Liver (tissue), 9 donors: Measurements from ENCODE around the gene SGMS1. TPM values are rescaled to one million over a fixed set of nuclear protein-coding genes. Genes with fewer than 3 reads are reported as not detected.
A peak's percentile ranks its signal among the peaks of the same experiment; 100 is the strongest.

Source experiments
- DNase-seq: peaks from one replicate; pipeline ENCODE4 v3.0.0-alpha.2; 2017; ENCODE audit warnings: low spot score
- H3K27ac ChIP-seq, 2 donors: one replicate each; pipeline ENCODE4 v1.7.0; 2013; ENCODE audit warnings: inconsistent platforms in 2 of 2, low read length in 2 of 2, control low read depth in 1 of 2, low read depth in 1 of 2, mild to moderate bottlenecking in 1 of 2
- H3K27me3 ChIP-seq, 4 donors: one replicate each; pipeline versions ENCODE4 v1.6.1 to v1.7.0; 2013; ENCODE audit warnings: low read length in 3 of 4, inconsistent platforms in 1 of 4, mild to moderate bottlenecking in 1 of 4, moderate library complexity in 1 of 4; ENCODE audit not compliant: control insufficient read depth in 4 of 4, insufficient read depth in 4 of 4
- H3K36me3 ChIP-seq, 4 donors: one replicate each; pipeline versions ENCODE4 v1.6.1 to v1.7.0; 2013; ENCODE audit warnings: low read length in 3 of 4, mild to moderate bottlenecking in 3 of 4, low read depth in 1 of 4, moderate library complexity in 1 of 4; ENCODE audit not compliant: control insufficient read depth in 4 of 4, insufficient read depth in 3 of 4
- H3K4me1 ChIP-seq, 4 donors: one replicate each; pipeline versions ENCODE4 v1.6.1 to v1.7.0; 2013; ENCODE audit warnings: low read length in 3 of 4, mild to moderate bottlenecking in 3 of 4, moderate library complexity in 1 of 4; ENCODE audit not compliant: control insufficient read depth in 4 of 4, insufficient read depth in 4 of 4
- H3K4me3 ChIP-seq, 3 donors: one replicate each; pipeline versions ENCODE4 v1.6.1 to v1.7.0; 2013; ENCODE audit warnings: low read length in 3 of 3, control low read depth in 1 of 3, low read depth in 1 of 3, mild to moderate bottlenecking in 1 of 3
- H3K9ac ChIP-seq, 2 donors: one replicate each; pipeline ENCODE4 v1.7.0; 2013; ENCODE audit warnings: low read length in 2 of 2, mild to moderate bottlenecking in 2 of 2, moderate library complexity in 2 of 2, control low read depth in 1 of 2, low read depth in 1 of 2
- H3K9me3 ChIP-seq, 4 donors: one replicate each; pipeline versions ENCODE4 v1.6.1 to v1.7.0; 2013; ENCODE audit warnings: low read length in 3 of 4; ENCODE audit not compliant: control insufficient read depth in 4 of 4
- GABPA ChIP-seq, 2 donors: IDR thresholded peaks in 1 of 2; conservative IDR thresholded peaks in 1 of 2; 2 replicates each; pipeline ENCODE4 v1.6.1; 2016; ENCODE audit warnings: antibody characterized with exemption in 2 of 2, mild to moderate bottlenecking in 1 of 2, moderate library complexity in 1 of 2
- HNF4A ChIP-seq, 2 donors: conservative IDR thresholded peaks; 2 replicates each; pipeline ENCODE4 v1.6.1; 2016; ENCODE audit warnings: antibody characterized with exemption in 2 of 2, mild to moderate bottlenecking in 2 of 2
- HNF4G ChIP-seq: IDR thresholded peaks from 2 replicates; pipeline ENCODE4 v1.6.1; 2016; ENCODE audit warnings: antibody characterized with exemption
- JUND ChIP-seq, 2 donors: IDR thresholded peaks; 2 replicates each; pipeline ENCODE4 v1.6.1; 2016; ENCODE audit warnings: antibody characterized with exemption in 2 of 2
- NR2F2 ChIP-seq: IDR thresholded peaks from 2 replicates; pipeline ENCODE4 v1.6.1; 2016; ENCODE audit warnings: antibody characterized with exemption
- RAD21 ChIP-seq, 2 donors: IDR thresholded peaks; 2 replicates each; pipeline ENCODE4 v1.6.1; 2016; ENCODE audit warnings: antibody characterized with exemption in 2 of 2, mild to moderate bottlenecking in 2 of 2
- RXRA ChIP-seq, 2 donors: IDR thresholded peaks; 2 replicates each; pipeline ENCODE4 v1.6.1; 2017 to 2018; ENCODE audit warnings: antibody characterized with exemption in 2 of 2, mild to moderate bottlenecking in 1 of 2
- TAF1 ChIP-seq: conservative IDR thresholded peaks from 2 replicates; pipeline ENCODE4 v1.6.1; 2016; ENCODE audit warnings: antibody characterized with exemption, mild to moderate bottlenecking
- YY1 ChIP-seq: IDR thresholded peaks from 2 replicates; pipeline ENCODE4 v1.6.1; 2016; ENCODE audit warnings: antibody characterized with exemption, mild to moderate bottlenecking
- WGBS: extraction: QIAGEN DNeasy Blood & Tissue Kit; methylation state at CpG from one replicate; pipeline ENCODE4 v1.1.7; 2013; 5-methylcytosine and 5-hydroxymethylcytosine counted together
- polyA plus RNA-seq, 2 donors: library from polyadenylated mRNA; stranded (reverse) in 1 of 2; unstranded in 1 of 2; fragments of 200-250 nt in 1 of 2; fragments of >200 nt in 1 of 2; fragmentation: Nextera tagmentation in 1 of 2; extraction: Ambion mirVana in 1 of 2; gene quantifications; one replicate each; pipeline versions ENCODE4 v1.2.1 to v1.2.3, GENCODE V29; 2013 to 2015
- total RNA-seq, 2 donors: library from RNA; depleted of rRNA; stranded (reverse); fragments of >200 nt; gene quantifications; one replicate each; pipeline ENCODE4 v1.2.3, GENCODE V29; 2014
- TF ChIP-seq, protein P1 (sequence below): IDR thresholded peaks from 2 replicates; pipeline ENCODE4 v1.6.1; 2016; ENCODE audit warnings: antibody characterized with exemption
- TF ChIP-seq, protein P2 (sequence below): IDR thresholded peaks from 2 replicates; pipeline ENCODE4 v1.6.1; 2016; ENCODE audit warnings: antibody characterized with exemption
- TF ChIP-seq, protein P3 (sequence below): fragments of 150-350 bp; IDR thresholded peaks from 2 replicates; pipeline ENCODE4 v1.5.1; 2017; ENCODE audit warnings: improper control_type of control experiment, low read depth, low read length; ENCODE audit not compliant: missing input control
- TF ChIP-seq, protein P4 (sequence below): IDR thresholded peaks from 2 replicates; pipeline ENCODE4 v1.6.1; 2016; ENCODE audit warnings: antibody characterized with exemption, mild to moderate bottlenecking
- TF ChIP-seq, protein P5 (sequence below): IDR thresholded peaks from 2 replicates; pipeline ENCODE4 v1.6.1; 2016; ENCODE audit warnings: antibody characterized with exemption
- donor health status: healthy.
- donor health status: healthy.
- donor health status: healthy.
- donor health status: healthy.
- donor health status: healthy.

SGMS1 gene
- total and polyA plus RNA-seq, 4 donors: 6.8 to 98.2 (median 21.1) TPM

DNA sequence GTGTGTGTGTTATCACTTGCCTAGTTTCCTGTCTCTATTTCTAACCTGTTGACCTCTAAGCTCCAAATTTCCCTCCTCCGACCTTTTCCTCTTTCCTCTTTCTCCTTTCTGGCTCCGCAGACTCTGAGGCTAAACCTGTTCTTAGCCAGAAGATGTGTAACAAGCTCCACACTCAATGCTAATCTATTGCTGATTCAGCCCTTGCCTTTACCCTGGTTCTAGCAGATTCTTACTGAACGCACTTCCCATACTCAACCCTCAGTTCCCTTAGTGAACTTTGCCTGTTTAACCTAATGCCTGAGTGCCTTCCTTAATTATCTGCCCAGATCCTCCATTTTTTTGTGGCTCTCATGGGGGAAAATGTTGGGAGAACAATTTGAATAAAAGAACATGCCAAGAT is 30.0 kb upstream of the SGMS1 start:
- H3K4me1 ChIP-seq: peaks cover 0 to 20% (median 11%) of the 10 kb centered on the region in 4 donors
- TF ChIP-seq JUND (IDR thresholded peaks at IDR 0.05): no peak
- no peak for TF ChIP-seq GABPA (IDR thresholded peaks at IDR 0.05 in 1 of 2, conservative IDR thresholded peaks at IDR 0.05 in 1 of 2)
- no peak for TF ChIP-seq TAF1
- peak in 1 of 2 donors; percentile 33 for TF ChIP-seq RXRA (IDR thresholded peaks at IDR 0.05)
- TF ChIP-seq, protein P1, sequence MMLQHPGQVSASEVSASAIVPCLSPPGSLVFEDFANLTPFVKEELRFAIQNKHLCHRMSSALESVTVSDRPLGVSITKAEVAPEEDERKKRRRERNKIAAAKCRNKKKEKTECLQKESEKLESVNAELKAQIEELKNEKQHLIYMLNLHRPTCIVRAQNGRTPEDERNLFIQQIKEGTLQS: no peak
- DNase-seq: no peak
- no peaks in the 10 kb centered on the region for H3K9me3 ChIP-seq
- H3K9ac ChIP-seq: no peak overlapping the region
- WGBS: 41% methylated on average over 3 of the region's 3 CpGs
- H3K36me3 ChIP-seq: no peaks in the 10 kb centered on the region
- no peak overlapping the region for H3K27ac ChIP-seq
- H3K4me3 ChIP-seq: no peak overlapping the region
- no peaks in the 10 kb centered on the region for H3K27me3 ChIP-seq

DNA sequence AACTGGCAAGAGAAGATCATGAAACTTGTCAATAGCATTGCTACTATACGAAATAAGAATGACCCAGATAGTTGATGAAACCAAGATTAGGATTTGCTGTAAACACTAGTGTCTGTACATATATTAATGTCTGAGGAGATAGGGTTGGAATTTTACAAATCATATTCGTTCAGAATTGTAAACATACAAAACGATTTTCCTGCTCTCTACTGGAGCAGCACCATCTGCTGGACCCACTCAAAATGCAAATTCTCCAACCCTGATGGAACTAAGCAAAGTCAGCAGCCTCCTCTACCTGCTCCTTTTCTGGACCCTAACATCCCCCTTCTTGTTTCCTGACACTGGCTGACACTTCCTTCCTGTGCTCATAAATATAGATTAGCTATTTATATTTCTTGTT is 29.4 kb upstream of the SGMS1 start:
- no peak overlapping the region for H3K4me3 ChIP-seq
- whole genome bisulfite sequencing: 2% methylated on average over 3 of the region's 3 CpGs
- H3K9ac ChIP-seq: peak overlapping the region in 1 of 2 donors; percentile 51
- no peak overlapping the region for H3K27ac ChIP-seq
- no peaks in the 10 kb centered on the region for H3K9me3 ChIP-seq
- DNase-seq: no peak
- H3K27me3 ChIP-seq: no peaks in the 10 kb centered on the region
- no peaks in the 10 kb centered on the region for H3K36me3 ChIP-seq
- H3K4me1 ChIP-seq: peaks cover 0 to 25% (median 15%) of the 10 kb centered on the region in 4 donors
- TF ChIP-seq, protein P2, sequence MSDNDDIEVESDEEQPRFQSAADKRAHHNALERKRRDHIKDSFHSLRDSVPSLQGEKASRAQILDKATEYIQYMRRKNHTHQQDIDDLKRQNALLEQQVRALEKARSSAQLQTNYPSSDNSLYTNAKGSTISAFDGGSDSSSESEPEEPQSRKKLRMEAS: no peak
- TF ChIP-seq, protein P3, sequence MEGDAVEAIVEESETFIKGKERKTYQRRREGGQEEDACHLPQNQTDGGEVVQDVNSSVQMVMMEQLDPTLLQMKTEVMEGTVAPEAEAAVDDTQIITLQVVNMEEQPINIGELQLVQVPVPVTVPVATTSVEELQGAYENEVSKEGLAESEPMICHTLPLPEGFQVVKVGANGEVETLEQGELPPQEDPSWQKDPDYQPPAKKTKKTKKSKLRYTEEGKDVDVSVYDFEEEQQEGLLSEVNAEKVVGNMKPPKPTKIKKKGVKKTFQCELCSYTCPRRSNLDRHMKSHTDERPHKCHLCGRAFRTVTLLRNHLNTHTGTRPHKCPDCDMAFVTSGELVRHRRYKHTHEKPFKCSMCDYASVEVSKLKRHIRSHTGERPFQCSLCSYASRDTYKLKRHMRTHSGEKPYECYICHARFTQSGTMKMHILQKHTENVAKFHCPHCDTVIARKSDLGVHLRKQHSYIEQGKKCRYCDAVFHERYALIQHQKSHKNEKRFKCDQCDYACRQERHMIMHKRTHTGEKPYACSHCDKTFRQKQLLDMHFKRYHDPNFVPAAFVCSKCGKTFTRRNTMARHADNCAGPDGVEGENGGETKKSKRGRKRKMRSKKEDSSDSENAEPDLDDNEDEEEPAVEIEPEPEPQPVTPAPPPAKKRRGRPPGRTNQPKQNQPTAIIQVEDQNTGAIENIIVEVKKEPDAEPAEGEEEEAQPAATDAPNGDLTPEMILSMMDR: peak; percentile 59
- TF ChIP-seq RAD21 (IDR thresholded peaks at IDR 0.05) (peak; percentile 82 to 86), NR2F2 (peak; percentile 14)
- TF ChIP-seq, protein P4, sequence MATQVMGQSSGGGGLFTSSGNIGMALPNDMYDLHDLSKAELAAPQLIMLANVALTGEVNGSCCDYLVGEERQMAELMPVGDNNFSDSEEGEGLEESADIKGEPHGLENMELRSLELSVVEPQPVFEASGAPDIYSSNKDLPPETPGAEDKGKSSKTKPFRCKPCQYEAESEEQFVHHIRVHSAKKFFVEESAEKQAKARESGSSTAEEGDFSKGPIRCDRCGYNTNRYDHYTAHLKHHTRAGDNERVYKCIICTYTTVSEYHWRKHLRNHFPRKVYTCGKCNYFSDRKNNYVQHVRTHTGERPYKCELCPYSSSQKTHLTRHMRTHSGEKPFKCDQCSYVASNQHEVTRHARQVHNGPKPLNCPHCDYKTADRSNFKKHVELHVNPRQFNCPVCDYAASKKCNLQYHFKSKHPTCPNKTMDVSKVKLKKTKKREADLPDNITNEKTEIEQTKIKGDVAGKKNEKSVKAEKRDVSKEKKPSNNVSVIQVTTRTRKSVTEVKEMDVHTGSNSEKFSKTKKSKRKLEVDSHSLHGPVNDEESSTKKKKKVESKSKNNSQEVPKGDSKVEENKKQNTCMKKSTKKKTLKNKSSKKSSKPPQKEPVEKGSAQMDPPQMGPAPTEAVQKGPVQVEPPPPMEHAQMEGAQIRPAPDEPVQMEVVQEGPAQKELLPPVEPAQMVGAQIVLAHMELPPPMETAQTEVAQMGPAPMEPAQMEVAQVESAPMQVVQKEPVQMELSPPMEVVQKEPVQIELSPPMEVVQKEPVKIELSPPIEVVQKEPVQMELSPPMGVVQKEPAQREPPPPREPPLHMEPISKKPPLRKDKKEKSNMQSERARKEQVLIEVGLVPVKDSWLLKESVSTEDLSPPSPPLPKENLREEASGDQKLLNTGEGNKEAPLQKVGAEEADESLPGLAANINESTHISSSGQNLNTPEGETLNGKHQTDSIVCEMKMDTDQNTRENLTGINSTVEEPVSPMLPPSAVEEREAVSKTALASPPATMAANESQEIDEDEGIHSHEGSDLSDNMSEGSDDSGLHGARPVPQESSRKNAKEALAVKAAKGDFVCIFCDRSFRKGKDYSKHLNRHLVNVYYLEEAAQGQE: peak; percentile 13

DNA sequence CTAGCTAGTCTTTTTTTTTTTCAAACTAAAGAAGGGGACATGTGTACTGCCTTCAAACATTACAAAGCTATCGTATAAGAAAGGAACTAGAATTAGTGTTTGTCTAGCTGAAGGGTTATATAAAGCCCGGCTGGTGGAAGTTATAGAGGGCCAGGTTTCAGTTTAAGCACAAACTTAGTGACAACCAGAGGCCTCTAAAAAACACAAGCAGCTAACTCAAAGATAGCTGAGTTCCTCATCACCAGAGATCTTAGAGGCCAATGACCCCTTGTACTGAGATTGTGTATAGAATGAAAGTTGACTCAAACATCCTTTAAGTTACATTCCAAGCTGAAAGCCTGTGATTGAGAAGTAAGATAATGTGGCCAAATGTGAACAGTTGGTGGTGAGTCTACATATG is 28.1 kb upstream of the SGMS1 start:
- H3K9ac ChIP-seq: no peak overlapping the region
- no peaks in the 10 kb centered on the region for H3K36me3 ChIP-seq
- no peak overlapping the region for H3K4me3 ChIP-seq
- H3K27me3 ChIP-seq: no peaks in the 10 kb centered on the region
- WGBS: 82% methylated on average over 2 of the region's 2 CpGs
- no peak for DNase-seq
- no peak overlapping the region for H3K27ac ChIP-seq
- TF ChIP-seq HNF4G (no peak), HNF4A (conservative IDR thresholded peaks at IDR 0.05) (no peak), RXRA (IDR thresholded peaks at IDR 0.05) (no peak), YY1 (no peak), RAD21 (IDR thresholded peaks at IDR 0.05) (no peak)
- TF ChIP-seq, protein P1: no peak
- TF ChIP-seq, protein P5, sequence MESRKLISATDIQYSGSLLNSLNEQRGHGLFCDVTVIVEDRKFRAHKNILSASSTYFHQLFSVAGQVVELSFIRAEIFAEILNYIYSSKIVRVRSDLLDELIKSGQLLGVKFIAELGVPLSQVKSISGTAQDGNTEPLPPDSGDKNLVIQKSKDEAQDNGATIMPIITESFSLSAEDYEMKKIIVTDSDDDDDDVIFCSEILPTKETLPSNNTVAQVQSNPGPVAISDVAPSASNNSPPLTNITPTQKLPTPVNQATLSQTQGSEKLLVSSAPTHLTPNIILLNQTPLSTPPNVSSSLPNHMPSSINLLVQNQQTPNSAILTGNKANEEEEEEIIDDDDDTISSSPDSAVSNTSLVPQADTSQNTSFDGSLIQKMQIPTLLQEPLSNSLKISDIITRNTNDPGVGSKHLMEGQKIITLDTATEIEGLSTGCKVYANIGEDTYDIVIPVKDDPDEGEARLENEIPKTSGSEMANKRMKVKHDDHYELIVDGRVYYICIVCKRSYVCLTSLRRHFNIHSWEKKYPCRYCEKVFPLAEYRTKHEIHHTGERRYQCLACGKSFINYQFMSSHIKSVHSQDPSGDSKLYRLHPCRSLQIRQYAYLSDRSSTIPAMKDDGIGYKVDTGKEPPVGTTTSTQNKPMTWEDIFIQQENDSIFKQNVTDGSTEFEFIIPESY: no peak
- peaks cover 0 to 27% (median 15%) of the 10 kb centered on the region in 4 donors for H3K4me1 ChIP-seq
- H3K9me3 ChIP-seq: no peaks in the 10 kb centered on the region
